ENCODE measurements around the gene CACNA2D3. TPM values are rescaled to one million over a fixed set of nuclear protein-coding genes. Genes with fewer than 3 reads are reported as not detected.

CACNA2D3 gene
- total and polyA plus RNA-seq, 4 donors, result 0.38 to 2.5 (median 1.1) TPM

DNA sequence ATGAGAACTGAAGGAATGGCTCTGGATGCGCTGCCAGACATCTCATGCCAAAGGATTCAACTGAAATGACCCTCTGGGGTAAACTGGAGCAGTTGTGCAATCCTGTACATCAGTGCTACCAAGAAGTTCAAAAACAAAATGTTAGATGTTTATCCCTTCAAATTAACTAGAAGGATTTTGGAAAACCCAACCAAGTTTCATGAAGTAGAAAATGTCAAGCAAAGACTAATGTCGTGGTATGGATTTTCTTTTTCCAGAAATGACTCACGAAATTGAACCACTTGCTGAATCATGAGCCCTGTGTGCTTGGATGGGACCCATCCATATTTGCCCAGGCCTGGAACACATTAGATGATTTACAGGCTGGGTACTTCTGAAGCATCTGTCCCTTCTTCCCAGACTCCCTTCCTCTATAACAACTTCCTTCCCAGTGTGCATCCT lies 703.9 kb downstream of the CACNA2D3 start:
- WGBS, 2 donors, result 80 to 91% methylated on average over 3 of the region's 3 CpGs
- peaks cover 0 to 4% (median 0%) of the 10 kb centered on the region in 5 donors for H3K4me1 ChIP-seq (ENCODE audit: control insufficient read depth in 5 of 5, insufficient read depth in 5 of 5, low read length in 5 of 5)
- no peak overlapping the region for H3K4me3 ChIP-seq
- TF ChIP-seq, protein P1, sequence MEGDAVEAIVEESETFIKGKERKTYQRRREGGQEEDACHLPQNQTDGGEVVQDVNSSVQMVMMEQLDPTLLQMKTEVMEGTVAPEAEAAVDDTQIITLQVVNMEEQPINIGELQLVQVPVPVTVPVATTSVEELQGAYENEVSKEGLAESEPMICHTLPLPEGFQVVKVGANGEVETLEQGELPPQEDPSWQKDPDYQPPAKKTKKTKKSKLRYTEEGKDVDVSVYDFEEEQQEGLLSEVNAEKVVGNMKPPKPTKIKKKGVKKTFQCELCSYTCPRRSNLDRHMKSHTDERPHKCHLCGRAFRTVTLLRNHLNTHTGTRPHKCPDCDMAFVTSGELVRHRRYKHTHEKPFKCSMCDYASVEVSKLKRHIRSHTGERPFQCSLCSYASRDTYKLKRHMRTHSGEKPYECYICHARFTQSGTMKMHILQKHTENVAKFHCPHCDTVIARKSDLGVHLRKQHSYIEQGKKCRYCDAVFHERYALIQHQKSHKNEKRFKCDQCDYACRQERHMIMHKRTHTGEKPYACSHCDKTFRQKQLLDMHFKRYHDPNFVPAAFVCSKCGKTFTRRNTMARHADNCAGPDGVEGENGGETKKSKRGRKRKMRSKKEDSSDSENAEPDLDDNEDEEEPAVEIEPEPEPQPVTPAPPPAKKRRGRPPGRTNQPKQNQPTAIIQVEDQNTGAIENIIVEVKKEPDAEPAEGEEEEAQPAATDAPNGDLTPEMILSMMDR (IDR thresholded peaks at IDR 0.05; ENCODE audit: control extremely low read depth, extremely low read depth), result no peak
- H3K9me3 ChIP-seq (ENCODE audit: control insufficient read depth in 4 of 4, insufficient read depth in 3 of 4, low read length in 3 of 4), result peaks cover 0 to 7% (median 0%) of the 10 kb centered on the region in 4 donors
- DNase-seq (no peak), ATAC-seq (ENCODE audit: insufficient read depth, low FRiP score) (no peak)
- H3K27ac ChIP-seq (ENCODE audit: low read depth in 1 of 2, low read length in 1 of 2), result no peak overlapping the region
- H3K27me3 ChIP-seq (ENCODE audit: control insufficient read depth in 3 of 3, insufficient read depth in 3 of 3, low read length in 2 of 3), result peaks cover 0 to 4% (median 0%) of the 10 kb centered on the region in 3 donors
- H3K36me3 ChIP-seq (ENCODE audit: control insufficient read depth in 4 of 4, insufficient read depth in 4 of 4, low read length in 4 of 4), result no peaks in the 10 kb centered on the region
- H3K9ac ChIP-seq (ENCODE audit: insufficient read depth in 1 of 2, low read length in 2 of 2), result no peak overlapping the region

DNA sequence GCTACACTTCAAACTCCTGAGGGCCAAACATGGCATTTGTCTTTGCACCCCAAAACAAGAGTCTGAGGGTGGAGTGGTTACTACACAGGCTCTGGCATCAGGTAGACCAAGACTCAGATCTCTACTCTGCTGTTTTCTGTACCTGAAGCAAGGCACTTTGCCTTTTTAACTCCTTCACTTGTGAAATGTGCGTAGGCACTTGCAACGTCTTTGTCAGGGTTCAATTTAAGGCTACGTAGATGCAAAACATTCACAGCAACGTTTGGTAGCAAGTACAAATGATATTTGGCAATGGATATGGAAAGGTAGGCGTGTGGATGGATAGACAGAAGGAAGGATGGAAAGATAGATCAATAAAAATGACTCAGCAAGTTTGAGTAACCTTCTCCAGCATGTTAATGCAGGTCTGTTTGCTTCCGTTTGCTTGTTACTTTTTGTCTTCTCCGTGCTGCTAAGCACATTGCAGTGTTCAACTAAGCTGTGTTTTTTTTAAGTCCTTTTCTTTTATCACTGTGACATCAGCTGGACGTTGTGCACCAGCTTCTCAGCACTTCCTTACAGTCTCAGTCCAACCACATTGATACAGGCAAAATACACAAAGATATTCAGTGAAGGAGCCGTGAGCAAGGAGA lies 704.8 kb downstream of the CACNA2D3 start:
- Histone ChIP-seq H3K27ac (ENCODE audit: low read depth in 1 of 2, low read length in 1 of 2) (no peak overlapping the region), H3K27me3 (ENCODE audit: control insufficient read depth in 3 of 3, insufficient read depth in 3 of 3, low read length in 2 of 3) (peaks cover 0 to 4% (median 0%) of the 10 kb centered on the region in 3 donors), H3K36me3 (ENCODE audit: control insufficient read depth in 4 of 4, insufficient read depth in 4 of 4, low read length in 4 of 4) (no peaks in the 10 kb centered on the region), H3K4me1 (ENCODE audit: control insufficient read depth in 5 of 5, insufficient read depth in 5 of 5, low read length in 5 of 5) (peaks cover 0 to 3% (median 0%) of the 10 kb centered on the region in 5 donors), H3K9me3 (ENCODE audit: control insufficient read depth in 4 of 4, insufficient read depth in 3 of 4, low read length in 3 of 4) (peaks cover 0 to 7% (median 0%) of the 10 kb centered on the region in 4 donors), H3K9ac (ENCODE audit: insufficient read depth in 1 of 2, low read length in 2 of 2) (no peak overlapping the region), H3K4me3 (no peak overlapping the region)
- no peak for DNase-seq
- TF ChIP-seq, protein P1 (IDR thresholded peaks at IDR 0.05; ENCODE audit: control extremely low read depth, extremely low read depth), result no peak
- WGBS, 2 donors, result 69 to 78% methylated on average over 9 of the region's 9 CpGs
- no peak for ATAC-seq (ENCODE audit: insufficient read depth, low FRiP score)

GRCh38 chr3:54827776-54828175 lies 705.4 kb downstream of the CACNA2D3 start:
- Histone ChIP-seq H3K4me3 (no peak overlapping the region), H3K9me3 (ENCODE audit: control insufficient read depth in 4 of 4, insufficient read depth in 3 of 4, low read length in 3 of 4) (peaks cover 0 to 7% (median 0%) of the 10 kb centered on the region in 4 donors), H3K9ac (ENCODE audit: insufficient read depth in 1 of 2, low read length in 2 of 2) (no peak overlapping the region), H3K36me3 (ENCODE audit: control insufficient read depth in 4 of 4, insufficient read depth in 4 of 4, low read length in 4 of 4) (no peaks in the 10 kb centered on the region), H3K27me3 (ENCODE audit: control insufficient read depth in 3 of 3, insufficient read depth in 3 of 3, low read length in 2 of 3) (peaks cover 0 to 4% (median 0%) of the 10 kb centered on the region in 3 donors), H3K27ac (ENCODE audit: low read depth in 1 of 2, low read length in 1 of 2) (no peak overlapping the region), H3K4me1 (ENCODE audit: control insufficient read depth in 5 of 5, insufficient read depth in 5 of 5, low read length in 5 of 5) (no peaks in the 10 kb centered on the region)
- WGBS, 2 donors, result 76 to 84% methylated on average over 2 of the region's 2 CpGs
- TF ChIP-seq, protein P1 (IDR thresholded peaks at IDR 0.05; ENCODE audit: control extremely low read depth, extremely low read depth), result no peak
- no peak for ATAC-seq (ENCODE audit: insufficient read depth, low FRiP score)
- DNase-seq, result no peak
